Activated naive CD4-positive, alpha-beta T cell treated with anti-CD3 and anti-CD28 coated beads for 36 hours (primary cell): ENCODE measurements around the gene TMEM120B. TPM values are rescaled to one million over a fixed set of nuclear protein-coding genes. Genes with fewer than 3 reads are reported as not detected.
"Not testable (repeated sequence)": the region's sequence is repeated elsewhere in the genome, so short reads cannot be mapped to it uniquely, and the experiment has no call there.

Experiments
- CTCF ChIA-PET: fragments of 350-600 bp; sonication (Branson Sonifier 250); formaldehyde crosslinking; loops from one replicate; lab custom pipeline; 2021; ENCODE audit warnings: antibody characterized with exemption; lab: Charles Lee
- DNase-seq: peaks from one replicate; pipeline ENCODE4 v3.0.0-alpha.2; 2020
- H3K27ac Mint-ChIP-seq: one replicate; pipeline ENCODE4 v1.8.0; 2021; ENCODE audit warnings: mild to moderate bottlenecking, mixed read lengths
- H3K27me3 Mint-ChIP-seq: one replicate; pipeline ENCODE4 v1.8.0; 2021; ENCODE audit warnings: low read depth, mixed read lengths
- H3K36me3 Mint-ChIP-seq: one replicate; pipeline ENCODE4 v1.8.0; 2021; ENCODE audit warnings: low read depth, mixed read lengths
- H3K4me1 Mint-ChIP-seq: one replicate; pipeline ENCODE4 v1.8.0; 2021; ENCODE audit warnings: low read depth, mixed read lengths
- H3K4me3 Mint-ChIP-seq: one replicate; pipeline ENCODE4 v1.8.0; 2021; ENCODE audit warnings: mild to moderate bottlenecking, moderate library complexity, mixed read lengths
- H3K9me3 Mint-ChIP-seq: one replicate; pipeline ENCODE4 v1.8.0; 2021; ENCODE audit warnings: mixed read lengths
- intact Hi-C: fragments of 100-400 bp; cut with micrococcal nuclease; formaldehyde crosslinking; loops from one replicate; pipeline ENCODE4 v1.15.1; 2023
- total RNA-seq, 2 experiments: library from RNA; stranded (reverse); gene quantifications; one replicate each; pipeline ENCODE4 v1.2.3, GENCODE V29; 2021

Gene TMEM120B
- total RNA-seq, 2 experiments from 2014 or later: 5.5 to 6.3 TPM

GRCh38 chr12:121750507-121750955 is 38.0 kb downstream of the TMEM120B start:
- no peak overlapping the region for H3K4me3 Mint-ChIP-seq
- no peaks in the 10 kb centered on the region for H3K9me3 Mint-ChIP-seq
- H3K4me1 Mint-ChIP-seq: peaks cover 6% of the 10 kb centered on the region
- no peaks in the 10 kb centered on the region for H3K27me3 Mint-ChIP-seq
- no peak overlapping the region for H3K27ac Mint-ChIP-seq
- CTCF ChIA-PET: no interaction called here
- intact Hi-C loops: no loop called here
- DNase-seq: no peak
- H3K36me3 Mint-ChIP-seq: peaks cover 8% of the 10 kb centered on the region

- intact Hi-C loops: no loop called here
- Mint-ChIP-seq H3K4me3 (no peak overlapping the region), H3K27ac (no peak overlapping the region), H3K27me3 (no peaks in the 10 kb centered on the region), H3K36me3 (peaks cover 8% of the 10 kb centered on the region), H3K9me3 (no peaks in the 10 kb centered on the region), H3K4me1 (peaks cover 6% of the 10 kb centered on the region)
- CTCF ChIA-PET: interaction anchor here (0.6 kb wide), 1 partner anchor 199 kb away, joined by 3 read pairs; no protein-coding TSS in a partner anchor
- DNase-seq: no peak
Observed at GRCh38 chr12:121751034-121751433, 38.5 kb downstream of the TMEM120B start.

GRCh38 chr12:121751749-121752351 is 39.3 kb downstream of the TMEM120B start:
- H3K27me3 Mint-ChIP-seq: no peaks in the 10 kb centered on the region
- intact Hi-C loops: no loop called here
- H3K9me3 Mint-ChIP-seq: no peaks in the 10 kb centered on the region
- CTCF ChIA-PET: no interaction called here
- H3K36me3 Mint-ChIP-seq: peaks cover 8% of the 10 kb centered on the region
- DNase-seq: no peak
- peaks cover 10% of the 10 kb centered on the region for H3K4me1 Mint-ChIP-seq
- no peak overlapping the region for H3K4me3 Mint-ChIP-seq
- no peak overlapping the region for H3K27ac Mint-ChIP-seq

GRCh38 chr12:121753844-121754264 is 41.3 kb downstream of the TMEM120B start:
- Mint-ChIP-seq H3K27ac (no peak overlapping the region), H3K9me3 (no peaks in the 10 kb centered on the region), H3K4me1 (peaks cover 8% of the 10 kb centered on the region), H3K4me3 (no peak overlapping the region), H3K36me3 (peaks cover 8% of the 10 kb centered on the region), H3K27me3 (no peaks in the 10 kb centered on the region)
- intact Hi-C loops: no loop called here
- CTCF ChIA-PET: interaction anchor here (1.1 kb wide), 1 partner anchor 19 kb away, joined by 4 read pairs; no protein-coding TSS in a partner anchor
- DNase-seq: no peak

GRCh38 chr12:121754836-121755235 is 42.3 kb downstream of the TMEM120B start:
- CTCF ChIA-PET: no interaction called here
- peaks cover 8% of the 10 kb centered on the region for H3K36me3 Mint-ChIP-seq
- intact Hi-C loops: no loop called here
- peaks cover 7% of the 10 kb centered on the region for H3K4me1 Mint-ChIP-seq
- H3K9me3 Mint-ChIP-seq: no peaks in the 10 kb centered on the region
- no peaks in the 10 kb centered on the region for H3K27me3 Mint-ChIP-seq
- H3K4me3 Mint-ChIP-seq: no peak overlapping the region
- H3K27ac Mint-ChIP-seq: no peak overlapping the region
- DNase-seq: no peak

GRCh38 chr12:121755591-121755990 is 43.0 kb downstream of the TMEM120B start:
- Mint-ChIP-seq H3K27ac (no peak overlapping the region), H3K27me3 (no peaks in the 10 kb centered on the region), H3K9me3 (no peaks in the 10 kb centered on the region), H3K4me3 (no peak overlapping the region), H3K4me1 (peaks cover 5% of the 10 kb centered on the region), H3K36me3 (peaks cover 5% of the 10 kb centered on the region)
- CTCF ChIA-PET: no interaction called here
- DNase-seq: no peak
- intact Hi-C loops: no loop called here

GRCh38 chr12:121758536-121758935 is 46.0 kb downstream of the TMEM120B start:
- H3K9me3 Mint-ChIP-seq, intact Hi-C loops, H3K4me1 Mint-ChIP-seq, H3K36me3 Mint-ChIP-seq, H3K27me3 Mint-ChIP-seq, DNase-seq, H3K4me3 Mint-ChIP-seq, H3K27ac Mint-ChIP-seq: not testable (repeated sequence)
- CTCF ChIA-PET: interaction anchor here (0.6 kb wide), 1 partner anchor 18 kb away, joined by 4 read pairs; no protein-coding TSS in a partner anchor

- no peaks in the 10 kb centered on the region for H3K27me3 Mint-ChIP-seq
- intact Hi-C loops: no loop called here
- H3K27ac Mint-ChIP-seq: no peak overlapping the region
- H3K4me3 Mint-ChIP-seq: no peak overlapping the region
- CTCF ChIA-PET: no interaction called here
- H3K36me3 Mint-ChIP-seq: peaks cover 6% of the 10 kb centered on the region
- no peak for DNase-seq
- no peaks in the 10 kb centered on the region for H3K4me1 Mint-ChIP-seq
- H3K9me3 Mint-ChIP-seq: no peaks in the 10 kb centered on the region
Observed at GRCh38 chr12:121762269-121762668, 49.7 kb downstream of the TMEM120B start.

- H3K4me1 Mint-ChIP-seq: no peaks in the 10 kb centered on the region
- DNase-seq: no peak
- CTCF ChIA-PET: interaction anchor here (1.0 to 2.2 kb wide), 2 partner anchors 16 to 30 kb away, joined by 3 to 8 read pairs; no protein-coding TSS in a partner anchor
- no peak overlapping the region for H3K4me3 Mint-ChIP-seq
- intact Hi-C loops: no loop called here
- H3K27me3 Mint-ChIP-seq: no peaks in the 10 kb centered on the region
- H3K27ac Mint-ChIP-seq: no peak overlapping the region
- H3K9me3 Mint-ChIP-seq: no peaks in the 10 kb centered on the region
- H3K36me3 Mint-ChIP-seq: peaks cover 6% of the 10 kb centered on the region
Observed at GRCh38 chr12:121764808-121765207, 52.3 kb downstream of the TMEM120B start.

- no peak for DNase-seq
- Mint-ChIP-seq H3K9me3 (no peaks in the 10 kb centered on the region), H3K4me3 (no peak overlapping the region), H3K27ac (no peak overlapping the region), H3K27me3 (no peaks in the 10 kb centered on the region), H3K36me3 (peaks cover 6% of the 10 kb centered on the region), H3K4me1 (no peaks in the 10 kb centered on the region)
- CTCF ChIA-PET: interaction anchor here (2.2 kb wide), 1 partner anchor 29 kb away, joined by 8 read pairs; no protein-coding TSS in a partner anchor
- intact Hi-C loops: no loop called here
Observed at GRCh38 chr12:121765573-121765972, 53.0 kb downstream of the TMEM120B start.

- Mint-ChIP-seq H3K36me3 (peaks cover 6% of the 10 kb centered on the region), H3K27ac (no peak overlapping the region), H3K9me3 (no peaks in the 10 kb centered on the region), H3K4me3 (no peak overlapping the region), H3K4me1 (no peaks in the 10 kb centered on the region), H3K27me3 (no peaks in the 10 kb centered on the region)
- CTCF ChIA-PET: interaction anchor here (2.2 kb wide), 1 partner anchor 28 kb away, joined by 8 read pairs; no protein-coding TSS in a partner anchor
- DNase-seq: no peak
- intact Hi-C loops: no loop called here
Observed at GRCh38 chr12:121766290-121767039, 53.9 kb downstream of the TMEM120B start.

- Mint-ChIP-seq H3K36me3 (peaks cover 3% of the 10 kb centered on the region), H3K27me3 (no peaks in the 10 kb centered on the region), H3K4me1 (no peaks in the 10 kb centered on the region), H3K9me3 (no peaks in the 10 kb centered on the region), H3K4me3 (no peak overlapping the region), H3K27ac (no peak overlapping the region)
- CTCF ChIA-PET: interaction anchor here (0.8 to 1.6 kb wide), 2 partner anchors 26 to 74 kb away, joined by 4 to 8 read pairs; partner anchors contain the start of gene RHOF
- DNase-seq: no peak
- intact Hi-C loops: no loop called here
Observed at GRCh38 chr12:121767525-121768016, 55.0 kb downstream of the TMEM120B start.
